Esophagus muscularis mucosa (tissue), 4 donors: ENCODE results near the gene MAN1B1. TPM values are rescaled to one million over a fixed set of nuclear protein-coding genes. Genes with fewer than 3 reads are reported as not detected.
A peak's percentile ranks its signal among the peaks of the same experiment; 100 is the strongest.

Experiments
- DNase-seq: peaks from one replicate; pipeline ENCODE4 v3.0.0-alpha.2; 2017; ENCODE audit errors: extremely low spot score
- H3K27ac ChIP-seq, 4 donors: fragments of 200-600 bp; sonication (generic); replicated peaks in 1 of 4; 1 replicate in 3 of 4; 2 replicates in 1 of 4; pipeline ENCODE4 v1.5.1; 2016 to 2019; ENCODE audit warnings: mild to moderate bottlenecking in 1 of 4
- H3K27me3 ChIP-seq, 4 donors: fragments of 200-600 bp; sonication (generic); one replicate each; pipeline versions ENCODE4 v1.5.1 to v1.6.0; 2016 to 2019
- H3K36me3 ChIP-seq, 4 donors: fragments of 200-600 bp; sonication (generic); one replicate each; pipeline ENCODE4 v1.5.1; 2016 to 2019
- H3K4me1 ChIP-seq, 4 donors: fragments of 200-600 bp; sonication (generic); one replicate each; pipeline ENCODE4 v1.5.1; 2016 to 2019
- H3K4me3 ChIP-seq, 4 donors: fragments of 200-600 bp; sonication (generic); 1 replicate in 2 of 4; 2 replicates in 2 of 4; pipeline ENCODE4 v1.5.1; 2016 to 2019; ENCODE audit warnings: mild to moderate bottlenecking in 4 of 4, moderate library complexity in 1 of 4
- H3K9me3 ChIP-seq, 4 donors: fragments of 200-600 bp; sonication (generic); 1 replicate in 3 of 4; 2 replicates in 1 of 4; pipeline ENCODE4 v1.5.1; 2016 to 2019
- CTCF ChIP-seq, 3 experiments: fragments of 200-600 bp in 2 of 3; fragments of 450-650 bp in 1 of 3; sonication (generic) in 2 of 3; IDR thresholded peaks; one replicate each; pipeline ENCODE4 v1.5.1; 2017 to 2019; ENCODE audit warnings: antibody characterized with exemption in 3 of 3, mild to moderate bottlenecking in 2 of 3, moderate library complexity in 1 of 3
- EP300 ChIP-seq: sonication (generic); formaldehyde crosslinking; IDR thresholded peaks from one replicate; pipeline ENCODE4 v1.6.1; 2017; ENCODE audit warnings: antibody characterized with exemption
- POLR2A ChIP-seq: fragments of 450-650 bp; IDR thresholded peaks from one replicate; pipeline ENCODE4 v1.6.1; 2017; ENCODE audit warnings: antibody characterized with exemption, moderate library complexity, mild to moderate bottlenecking, low read depth
- POLR2AphosphoS5 ChIP-seq, 2 donors: sonication (generic); formaldehyde crosslinking; IDR thresholded peaks; one replicate each; pipeline ENCODE4 v1.6.1; 2017; ENCODE audit warnings: antibody characterized with exemption in 2 of 2
- whole genome bisulfite sequencing: methylation state at CpG from one replicate; pipeline ENCODE4 v1.1.5; 2018; 5-methylcytosine and 5-hydroxymethylcytosine counted together
- intact Hi-C: fragments of 100-400 bp; cut with DNase I; formaldehyde crosslinking; loops from one replicate; pipeline ENCODE4 v1.15.1; 2023
- total RNA-seq, 4 donors: library from RNA; depleted of rRNA; stranded (reverse); fragments of >200 nt; gene quantifications; one replicate each; pipeline versions ENCODE4 v1.1.0 to v1.2.1, GENCODE V29; 2016

Gene MAN1B1
- total RNA-seq, 4 donors from 2014 or later: 22.4 to 36.6 (median 27.0) TPM

- Histone ChIP-seq H3K4me1 (peaks cover 10 to 35% (median 32%) of the 10 kb centered on the region in 4 donors), H3K36me3 (peaks cover 6 to 45% (median 43%) of the 10 kb centered on the region in 4 donors), H3K27ac (peak overlapping the region; percentile 48 to 60 (median 50)), H3K4me3 (peak overlapping the region; percentile 60 to 71 (median 64)), H3K27me3 (peaks cover 0 to 15% (median 0%) of the 10 kb centered on the region in 4 donors), H3K9me3 (no peaks in the 10 kb centered on the region)
- intact Hi-C loops: no loop called here
- WGBS: 26% methylated on average over 34 of the region's 76 CpGs
- no peak for TF ChIP-seq CTCF (IDR thresholded peaks at IDR 0.05)
- no peak for TF ChIP-seq POLR2AphosphoS5 (IDR thresholded peaks at IDR 0.05)
- TF ChIP-seq EP300: no peak
- no peak for TF ChIP-seq POLR2A
- DNase-seq: no peak
These were observed 8.8 kb upstream of the MAN1B1 start for GRCh38 chr9:137077758-137078693.

GRCh38 chr9:137078701-137079400 is 7.9 kb upstream of the MAN1B1 start:
- Histone ChIP-seq H3K27ac (no peak overlapping the region), H3K9me3 (no peaks in the 10 kb centered on the region), H3K36me3 (peaks cover 6 to 50% (median 49%) of the 10 kb centered on the region in 4 donors), H3K4me3 (peak overlapping the region; percentile 60 to 71 (median 64)), H3K27me3 (peaks cover 0 to 15% (median 0%) of the 10 kb centered on the region in 4 donors), H3K4me1 (peaks cover 10 to 43% (median 40%) of the 10 kb centered on the region in 4 donors)
- intact Hi-C loops: no loop called here
- no peak for DNase-seq
- no peak for TF ChIP-seq POLR2A
- TF ChIP-seq POLR2AphosphoS5 (IDR thresholded peaks at IDR 0.05): no peak
- TF ChIP-seq CTCF (IDR thresholded peaks at IDR 0.05): no peak
- TF ChIP-seq EP300: no peak
- WGBS: 62% methylated on average over 15 of the region's 51 CpGs

GRCh38 chr9:137079401-137079787 is 7.4 kb upstream of the MAN1B1 start:
- H3K27me3 ChIP-seq: peaks cover 0 to 15% (median 0%) of the 10 kb centered on the region in 4 donors
- H3K36me3 ChIP-seq: peaks cover 6 to 50% (median 49%) of the 10 kb centered on the region in 4 donors
- H3K9me3 ChIP-seq: no peaks in the 10 kb centered on the region
- no peak overlapping the region for H3K4me3 ChIP-seq
- peaks cover 10 to 46% (median 45%) of the 10 kb centered on the region in 4 donors for H3K4me1 ChIP-seq
- H3K27ac ChIP-seq: no peak overlapping the region
- no peak for DNase-seq
- 40% methylated on average over 1 of the region's 13 CpGs for WGBS
- intact Hi-C loops: no loop called here
- no peak for TF ChIP-seq POLR2AphosphoS5 (IDR thresholded peaks at IDR 0.05)
- TF ChIP-seq POLR2A: no peak
- TF ChIP-seq CTCF (IDR thresholded peaks at IDR 0.05): no peak
- TF ChIP-seq EP300: no peak

GRCh38 chr9:137080260-137081122 is 6.3 kb upstream of the MAN1B1 start:
- Histone ChIP-seq H3K27ac (no peak overlapping the region), H3K27me3 (peaks cover 0 to 15% (median 0%) of the 10 kb centered on the region in 4 donors), H3K9me3 (no peaks in the 10 kb centered on the region), H3K4me3 (no peak overlapping the region), H3K36me3 (peaks cover 6 to 50% (median 49%) of the 10 kb centered on the region in 4 donors), H3K4me1 (peaks cover 19 to 55% (median 52%) of the 10 kb centered on the region in 4 donors)
- no peak for TF ChIP-seq EP300
- no peak for TF ChIP-seq POLR2A
- TF ChIP-seq CTCF (IDR thresholded peaks at IDR 0.05): no peak
- TF ChIP-seq POLR2AphosphoS5 (IDR thresholded peaks at IDR 0.05): no peak
- DNase-seq: no peak
- WGBS: 90% methylated on average over 16 of the region's 24 CpGs
- intact Hi-C loops: no loop called here
